ENCODE results near the gene RGL2.
"Not testable (repeated sequence)": the region's sequence is repeated elsewhere in the genome, so short reads cannot be mapped to it uniquely, and the experiment has no call there.

The RGL2 gene

GRCh38 chr6:33298773-33299236, at the start of gene RGL2:
Gene RGL2, minus strand, starts transcription at chr6:33298942. Its CDS starts 332 bp downstream, at chr6:33298610.
- DNase-seq (ENCODE audit: low spot score) = no peak

GRCh38 chr6:33347816-33348215, 49.1 kb upstream of the RGL2 start:
- no peak for DNase-seq (ENCODE audit: low spot score)

- DNase-seq (ENCODE audit: low spot score) = not testable (repeated sequence)
These were observed 48.2 kb upstream of the RGL2 start for GRCh38 chr6:33346972-33347371.

GRCh38 chr6:33344701-33345697, 46.3 kb upstream of the RGL2 start:
- peak; percentile 83 for DNase-seq (ENCODE audit: low spot score)

- peak; percentile 48 for DNase-seq (ENCODE audit: low spot score)
These were observed 45.3 kb upstream of the RGL2 start for GRCh38 chr6:33343953-33344611.

GRCh38 chr6:33343606-33343952, 44.8 kb upstream of the RGL2 start:
- not testable (repeated sequence) for DNase-seq (ENCODE audit: low spot score)

GRCh38 chr6:33339193-33339592, 40.5 kb upstream of the RGL2 start:
- no peak for DNase-seq (ENCODE audit: low spot score)

GRCh38 chr6:33336495-33336894, 37.8 kb upstream of the RGL2 start:
- DNase-seq (ENCODE audit: low spot score) = no peak

- no peak for DNase-seq (ENCODE audit: low spot score)
These were observed 37.2 kb upstream of the RGL2 start for GRCh38 chr6:33335916-33336315.

- no peak for DNase-seq (ENCODE audit: low spot score)
These were observed 34.9 kb upstream of the RGL2 start for GRCh38 chr6:33333666-33334065.

GRCh38 chr6:33330736-33331135, 32.0 kb upstream of the RGL2 start:
- DNase-seq (ENCODE audit: low spot score) = no peak

- DNase-seq (ENCODE audit: low spot score) = no peak
These were observed 30.3 kb upstream of the RGL2 start for GRCh38 chr6:33329058-33329457.

GRCh38 chr6:33324125-33324524, 25.4 kb upstream of the RGL2 start:
- DNase-seq (ENCODE audit: low spot score) = no peak

GRCh38 chr6:33323623-33323948, 24.8 kb upstream of the RGL2 start:
- no peak for DNase-seq (ENCODE audit: low spot score)

- no peak for DNase-seq (ENCODE audit: low spot score)
These were observed 22.5 kb upstream of the RGL2 start for GRCh38 chr6:33321227-33321626.

GRCh38 chr6:33320315-33321181, 21.8 kb upstream of the RGL2 start:
- DNase-seq (ENCODE audit: low spot score) = no peak

GRCh38 chr6:33319939-33320314, 21.2 kb upstream of the RGL2 start:
- no peak for DNase-seq (ENCODE audit: low spot score)

- no peak for DNase-seq (ENCODE audit: low spot score)
These were observed 19.8 kb upstream of the RGL2 start for GRCh38 chr6:33318426-33319073.

GRCh38 chr6:33317669-33318425, 19.1 kb upstream of the RGL2 start, which contains the start of gene ZBTB22:
Gene ZBTB22, minus strand, starts transcription at chr6:33317744. Its CDS starts 828 bp downstream, at chr6:33316916.
- DNase-seq (ENCODE audit: low spot score) = peak; percentile 96

GRCh38 chr6:33317419-33317668, 18.6 kb upstream of the RGL2 start:
- no peak for DNase-seq (ENCODE audit: low spot score)
